ENCODE data around the gene NUPR1.
"Not testable (repeated sequence)": the region's sequence is repeated elsewhere in the genome, so short reads cannot be mapped to it uniquely, and the experiment has no call there.

NUPR1 gene

GRCh38 chr16:28526201-28527099 is 12.3 kb downstream of the NUPR1 start:
- no peak for DNase-seq

- no peak for DNase-seq
These were observed 14.0 kb downstream of the NUPR1 start for GRCh38 chr16:28524681-28525171.

- DNase-seq = no peak
These were observed 16.0 kb downstream of the NUPR1 start for GRCh38 chr16:28522792-28523191.

GRCh38 chr16:28521436-28521835 is 17.3 kb downstream of the NUPR1 start:
- no peak for DNase-seq

GRCh38 chr16:28520672-28521071 is 18.1 kb downstream of the NUPR1 start:
- DNase-seq = no peak

- DNase-seq = no peak
These were observed 24.5 kb downstream of the NUPR1 start for GRCh38 chr16:28514246-28514645.

- DNase-seq = no peak
These were observed 25.1 kb downstream of the NUPR1 start for GRCh38 chr16:28513484-28514181.

- DNase-seq = no peak
These were observed 26.7 kb downstream of the NUPR1 start for GRCh38 chr16:28511801-28512789.

- DNase-seq = no peak
These were observed 27.7 kb downstream of the NUPR1 start for GRCh38 chr16:28511031-28511430.

GRCh38 chr16:28505489-28506137 is 33.2 kb downstream of the NUPR1 start:
- no peak for DNase-seq

GRCh38 chr16:28504707-28505404 is 33.9 kb downstream of the NUPR1 start:
- no peak for DNase-seq

GRCh38 chr16:28503470-28504259 is 35.1 kb downstream of the NUPR1 start:
- DNase-seq = no peak

- DNase-seq = no peak
These were observed 36.5 kb downstream of the NUPR1 start for GRCh38 chr16:28502290-28502689.

GRCh38 chr16:28501258-28502232 is 37.2 kb downstream of the NUPR1 start:
- no peak for DNase-seq

- DNase-seq = not testable (repeated sequence)
These were observed 38.1 kb downstream of the NUPR1 start for GRCh38 chr16:28500476-28501180.

- no peak for DNase-seq
These were observed 38.9 kb downstream of the NUPR1 start for GRCh38 chr16:28499854-28500253.

- DNase-seq = no peak
These were observed 40.0 kb downstream of the NUPR1 start for GRCh38 chr16:28498666-28499381.
